Hepatocyte (in vitro differentiated cells): ENCODE data around the gene KMT2A. TPM values are rescaled to one million over a fixed set of nuclear protein-coding genes. Genes with fewer than 3 reads are reported as not detected.

Experiments used
- DNase-seq: peaks from one replicate; pipeline ENCODE4 v3.0.0-alpha.2; 2016; ENCODE audit warnings: low spot score
- H2AFZ ChIP-seq: fragments of 200-600 bp; sonication (generic); 2 replicates; pipeline ENCODE4 v1.6.0; 2016; ENCODE audit warnings: antibody characterized with exemption, mild to moderate bottlenecking
- H3K27ac ChIP-seq: fragments of 200-600 bp; sonication (generic); 2 replicates; pipeline ENCODE4 v1.5.1; 2016; ENCODE audit warnings: mild to moderate bottlenecking
- H3K27me3 ChIP-seq: fragments of 200-600 bp; sonication (generic); 2 replicates; pipeline ENCODE4 v1.6.1; 2016
- H3K36me3 ChIP-seq: fragments of 200-600 bp; sonication (generic); replicated peaks from 2 replicates; pipeline ENCODE4 v1.5.1; 2016; ENCODE audit warnings: low read depth; ENCODE audit not compliant: insufficient read depth
- H3K4me1 ChIP-seq: fragments of 200-600 bp; sonication (generic); 2 replicates; pipeline ENCODE4 v1.5.1; 2016; ENCODE audit warnings: mild to moderate bottlenecking, moderate library complexity; ENCODE audit not compliant: insufficient read depth
- H3K4me2 ChIP-seq: fragments of 200-600 bp; sonication (generic); 2 replicates; pipeline ENCODE4 v1.6.0; 2016
- H3K4me3 ChIP-seq: fragments of 200-600 bp; sonication (generic); 2 replicates; pipeline ENCODE4 v1.5.1; 2016; ENCODE audit warnings: mild to moderate bottlenecking
- H3K79me2 ChIP-seq: fragments of 200-600 bp; sonication (generic); 2 replicates; pipeline ENCODE4 v1.6.0; 2017; ENCODE audit warnings: mild to moderate bottlenecking
- H3K9me2 ChIP-seq: fragments of 200-600 bp; sonication (generic); replicated peaks from 2 replicates; pipeline ENCODE4 v1.6.0; 2017; ENCODE audit warnings: mild to moderate bottlenecking; ENCODE audit not compliant: insufficient read depth
- H3K9me3 ChIP-seq: fragments of 200-600 bp; sonication (generic); 2 replicates; pipeline ENCODE4 v1.5.1; 2016; ENCODE audit warnings: low read depth, mild to moderate bottlenecking
- H4K20me1 ChIP-seq: fragments of 200-600 bp; sonication (generic); 2 replicates; pipeline ENCODE4 v1.6.0; 2016; ENCODE audit warnings: mild to moderate bottlenecking; ENCODE audit not compliant: insufficient read depth, poor library complexity, severe bottlenecking
- CTCF ChIP-seq: fragments of 200-600 bp; sonication (generic); IDR thresholded peaks from 2 replicates; pipeline ENCODE4 v1.5.1; 2016; ENCODE audit warnings: antibody characterized with exemption, mild to moderate bottlenecking; ENCODE audit not compliant: poor library complexity
- EZH2 ChIP-seq: fragments of 200-600 bp; sonication (generic); IDR thresholded peaks from 2 replicates; pipeline ENCODE4 v1.6.1; 2016; ENCODE audit warnings: antibody characterized with exemption, mild to moderate bottlenecking, borderline replicate concordance
- EZH2phosphoT487 ChIP-seq: fragments of 200-600 bp; sonication (generic); IDR thresholded peaks from one replicate; pipeline ENCODE4 v1.6.1; 2018; ENCODE audit warnings: antibody characterized with exemption, mild to moderate bottlenecking, low read depth, moderate library complexity; ENCODE audit not compliant: unreplicated experiment, severe bottlenecking
- WGBS: methylation state at CpG from one replicate; pipeline ENCODE4 v1.1.6; 2016; ENCODE audit warnings: low lambda C conversion rate; ENCODE audit errors: missing lambda C conversion rate; 5-methylcytosine and 5-hydroxymethylcytosine counted together
- polyA plus RNA-seq: library from polyadenylated mRNA; unstranded; fragments of >200 nt; fragmentation: Nextera tagmentation; extraction: Ambion mirVana; gene quantifications from 2 replicates; pipeline ENCODE4 v1.2.1, GENCODE V29; 2016
- total RNA-seq: library from RNA; depleted of rRNA; stranded (reverse); fragments of >200 nt; gene quantifications from 2 replicates; pipeline ENCODE4 v1.2.3, GENCODE V29; 2014

KMT2A gene
- total RNA-seq (29.1 and 30.6 TPM in 2 replicates), polyA plus RNA-seq (23.0 and 25.9 TPM in 2 replicates)

GRCh38 chr11:118435893-118436624, at the start of gene KMT2A:
Gene KMT2A, plus strand, starts transcription at chr11:118436492. Its CDS starts 21 bp downstream, at chr11:118436513.
- peak within 1 kb of the TSS; percentile 86 for H3K27ac ChIP-seq
- no peaks in the 10 kb centered on the region for H3K9me3 ChIP-seq
- 1% methylated on average over 36 of the region's 83 CpGs for WGBS
- H3K27me3 ChIP-seq = no peaks in the 10 kb centered on the region
- DNase-seq = peak; percentile 98
- H2AFZ ChIP-seq = peak within 1 kb of the TSS; percentile 97
- peaks cover 10% of the 10 kb centered on the region for H3K4me1 ChIP-seq
- no peaks in the 10 kb centered on the region for H3K36me3 ChIP-seq
- TF ChIP-seq EZH2phosphoT487 = no peak
- TF ChIP-seq EZH2 = no peak
- TF ChIP-seq CTCF = no peak
- peaks cover 44% of the 10 kb centered on the region for H3K79me2 ChIP-seq
- no peaks in the 10 kb centered on the region for H3K9me2 ChIP-seq
- H3K4me2 ChIP-seq = peak within 1 kb of the TSS; percentile 100
- peaks cover 41% of the 10 kb centered on the region for H4K20me1 ChIP-seq
- H3K4me3 ChIP-seq = peak within 1 kb of the TSS; percentile 87

- Histone ChIP-seq H3K4me3 (no peak overlapping the region), H3K79me2 (no peaks in the 10 kb centered on the region), H4K20me1 (no peaks in the 10 kb centered on the region), H3K4me2 (no peak overlapping the region), H3K9me2 (no peaks in the 10 kb centered on the region), H3K27me3 (no peaks in the 10 kb centered on the region), H3K4me1 (no peaks in the 10 kb centered on the region), H3K27ac (no peak overlapping the region), H3K9me3 (no peaks in the 10 kb centered on the region), H2AFZ (no peak overlapping the region), H3K36me3 (no peaks in the 10 kb centered on the region)
- no peak for DNase-seq
- TF ChIP-seq EZH2 (no peak), EZH2phosphoT487 (no peak)
- WGBS = 98% methylated on average over 6 of the region's 6 CpGs
These were observed 40.2 kb upstream of the KMT2A start for GRCh38 chr11:118396097-118396501.

GRCh38 chr11:118397448-118397847, 38.8 kb upstream of the KMT2A start:
- Histone ChIP-seq H3K79me2 (peaks cover 10% of the 10 kb centered on the region), H3K36me3 (no peaks in the 10 kb centered on the region), H3K9me3 (no peaks in the 10 kb centered on the region), H3K4me2 (no peak overlapping the region), H3K4me1 (no peaks in the 10 kb centered on the region), H3K27me3 (no peaks in the 10 kb centered on the region), H3K9me2 (no peaks in the 10 kb centered on the region), H4K20me1 (no peaks in the 10 kb centered on the region), H3K4me3 (no peak overlapping the region), H2AFZ (no peak overlapping the region), H3K27ac (no peak overlapping the region)
- DNase-seq = no peak
- TF ChIP-seq EZH2phosphoT487 = no peak
- TF ChIP-seq CTCF = no peak
- TF ChIP-seq EZH2 = no peak

- Histone ChIP-seq H3K4me3 (no peak overlapping the region), H3K9me3 (no peaks in the 10 kb centered on the region), H4K20me1 (peaks cover 11% of the 10 kb centered on the region), H3K9me2 (no peaks in the 10 kb centered on the region), H3K4me1 (peaks cover 11% of the 10 kb centered on the region), H3K4me2 (no peak overlapping the region), H3K27ac (no peak overlapping the region), H3K79me2 (peaks cover 25% of the 10 kb centered on the region), H2AFZ (no peak overlapping the region), H3K36me3 (no peaks in the 10 kb centered on the region), H3K27me3 (no peaks in the 10 kb centered on the region)
- TF ChIP-seq CTCF = no peak
- no peak for TF ChIP-seq EZH2phosphoT487
- no peak for TF ChIP-seq EZH2
- DNase-seq = no peak
- WGBS = 78% methylated on average over 3 of the region's 3 CpGs
These were observed 37.3 kb upstream of the KMT2A start for GRCh38 chr11:118398791-118399559.
